Hindlimb muscle (tissue), 1 donor: ENCODE measurements around the gene AGBL2. TPM values are rescaled to one million over a fixed set of nuclear protein-coding genes. Genes with fewer than 3 reads are reported as not detected.
"Not testable (repeated sequence)": the region's sequence is repeated elsewhere in the genome, so short reads cannot be mapped to it uniquely, and the experiment has no call there.

Experiments used
- DNase-seq: peaks from one replicate; pipeline ENCODE4 v3.0.0-alpha.2; 2013
- polyA plus RNA-seq: library from polyadenylated mRNA; unstranded; fragments of 120-200 nt; gene quantifications from one replicate; pipeline ENCODE4 v1.2.1, GENCODE V29; 2013; ENCODE audit not compliant: insufficient read length

Gene AGBL2, protein sequence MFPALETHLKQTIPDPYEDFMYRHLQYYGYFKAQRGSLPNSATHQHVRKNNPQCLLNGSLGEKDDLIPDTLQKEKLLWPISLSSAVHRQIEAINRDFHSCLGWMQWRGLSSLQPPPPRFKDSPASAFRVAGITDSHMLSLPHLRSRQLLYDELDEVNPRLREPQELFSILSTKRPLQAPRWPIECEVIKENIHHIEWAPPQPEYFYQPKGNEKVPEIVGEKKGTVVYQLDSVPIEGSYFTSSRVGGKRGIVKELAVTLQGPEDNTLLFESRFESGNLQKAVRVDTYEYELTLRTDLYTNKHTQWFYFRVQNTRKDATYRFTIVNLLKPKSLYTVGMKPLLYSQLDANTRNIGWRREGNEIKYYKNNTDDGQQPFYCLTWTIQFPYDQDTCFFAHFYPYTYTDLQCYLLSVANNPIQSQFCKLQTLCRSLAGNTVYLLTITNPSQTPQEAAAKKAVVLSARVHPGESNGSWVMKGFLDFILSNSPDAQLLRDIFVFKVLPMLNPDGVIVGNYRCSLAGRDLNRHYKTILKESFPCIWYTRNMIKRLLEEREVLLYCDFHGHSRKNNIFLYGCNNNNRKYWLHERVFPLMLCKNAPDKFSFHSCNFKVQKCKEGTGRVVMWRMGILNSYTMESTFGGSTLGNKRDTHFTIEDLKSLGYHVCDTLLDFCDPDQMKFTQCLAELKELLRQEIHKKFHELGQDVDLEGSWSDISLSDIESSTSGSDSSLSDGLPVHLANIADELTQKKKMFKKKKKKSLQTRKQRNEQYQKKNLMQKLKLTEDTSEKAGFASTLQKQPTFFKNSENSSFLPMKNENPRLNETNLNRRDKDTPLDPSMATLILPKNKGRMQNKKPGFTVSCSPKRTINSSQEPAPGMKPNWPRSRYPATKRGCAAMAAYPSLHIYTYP
- 0.77 TPM for polyA plus RNA-seq

DNA sequence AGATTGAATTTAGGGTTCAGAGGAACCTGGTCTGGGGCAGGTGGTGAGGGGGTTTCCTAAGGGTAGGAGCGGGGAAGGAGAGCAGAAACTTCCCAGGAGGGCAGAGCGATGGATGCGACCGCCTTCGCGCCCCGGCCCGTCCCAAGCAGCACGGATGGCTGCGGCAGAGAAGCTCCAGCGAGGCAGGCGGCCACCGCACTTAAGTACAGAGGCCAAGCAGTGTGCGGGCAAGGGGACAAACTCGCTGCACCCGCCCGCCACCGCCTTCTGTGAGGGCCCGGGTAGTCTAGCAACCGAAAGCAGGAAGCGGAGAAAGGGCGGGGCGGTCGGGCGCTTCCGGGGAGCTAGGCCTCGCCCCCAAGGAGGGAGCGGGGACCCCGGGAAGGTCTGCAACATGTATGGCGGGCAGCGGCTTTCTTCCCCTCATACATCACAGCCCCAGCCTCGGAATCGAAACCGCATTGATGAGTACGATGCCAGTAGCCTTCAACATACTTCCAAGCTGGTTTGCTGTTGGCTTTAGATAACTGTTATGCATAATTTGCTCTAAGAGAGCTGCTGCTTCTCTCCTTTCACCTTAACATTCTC is at the start of gene AGBL2:
Gene AGBL2, minus strand, starts transcription at position 288 of the 588 bp plus-strand sequence. CDS start 719 bp downstream, outside the sequence.
- peak; percentile 71 for DNase-seq

DNA sequence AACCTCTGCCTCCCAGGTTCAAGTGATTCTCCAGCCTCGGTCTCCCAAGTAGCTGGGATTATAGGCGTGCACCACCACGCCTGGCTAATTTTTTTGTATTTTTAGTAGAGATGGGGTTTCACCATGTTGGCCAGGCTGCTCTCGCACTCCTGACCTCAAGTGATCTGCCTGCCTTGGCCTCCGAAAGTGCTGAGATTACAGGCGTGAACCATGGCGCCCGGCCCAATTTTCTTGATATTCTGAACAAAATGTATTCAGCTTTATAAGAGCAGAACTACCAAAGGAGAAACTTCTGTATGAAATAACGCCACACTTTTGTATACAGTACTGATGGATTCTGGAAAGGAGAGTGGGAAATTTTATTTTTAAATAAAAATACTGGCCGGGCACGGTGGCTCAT is 44.1 kb upstream of the AGBL2 start:
- DNase-seq, result not testable (repeated sequence)

DNA sequence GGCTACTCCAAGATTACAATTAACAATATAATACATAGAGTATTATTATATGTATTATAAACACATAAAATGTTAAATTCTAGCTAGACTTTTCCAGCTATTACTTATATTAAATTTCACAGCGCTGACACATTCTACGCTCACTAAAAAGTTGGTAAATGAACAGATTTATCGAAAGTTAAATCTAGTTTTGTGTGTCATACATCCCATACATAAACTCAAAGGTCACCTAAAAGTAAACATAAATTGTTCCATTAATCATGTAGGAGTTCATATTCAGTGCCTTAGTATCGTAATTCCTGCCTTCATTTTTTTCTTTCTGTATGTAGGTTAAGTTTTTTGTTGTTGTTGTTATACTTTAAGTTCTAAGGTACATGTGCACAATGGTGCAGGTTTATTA is 41.0 kb upstream of the AGBL2 start:
- DNase-seq, result no peak

DNA sequence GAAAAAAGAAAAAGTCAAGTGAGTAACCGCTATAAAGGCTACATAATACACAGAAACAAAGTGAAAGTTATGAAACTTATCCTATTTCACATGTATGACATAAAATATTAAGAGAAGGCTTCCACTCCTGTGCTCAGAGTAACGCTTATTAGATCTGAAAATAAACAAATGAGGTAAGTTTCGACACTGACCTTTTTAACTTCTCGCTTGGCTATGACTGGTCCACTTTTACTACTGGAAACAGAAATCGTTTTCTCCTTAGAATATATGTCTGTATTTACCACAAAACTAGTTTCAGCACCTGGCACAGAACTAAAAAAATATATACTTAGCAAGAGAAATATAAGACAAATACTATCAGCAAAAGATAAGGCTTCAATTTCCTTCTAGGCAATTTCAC is 35.6 kb upstream of the AGBL2 start:
- DNase-seq, result no peak

DNA sequence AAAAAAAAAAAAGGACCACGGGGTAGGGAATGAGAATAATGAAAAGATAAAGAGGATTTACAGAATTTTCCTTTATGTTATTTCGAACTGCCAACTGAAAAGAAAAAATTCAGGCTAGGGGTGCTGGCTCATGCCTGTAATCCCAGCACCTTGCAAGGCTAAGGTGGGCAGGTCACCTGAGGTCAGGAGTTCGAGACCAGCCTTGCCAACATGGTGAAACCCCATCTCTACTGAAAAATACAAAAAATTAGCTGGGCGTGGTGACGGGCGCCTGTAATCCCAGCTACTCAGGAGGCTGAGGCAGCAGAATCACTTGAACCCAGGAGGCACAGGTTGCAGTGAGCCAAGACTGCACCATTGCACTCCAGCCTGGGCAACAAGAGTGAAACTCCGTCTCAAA is 27.3 kb upstream of the AGBL2 start:
- not testable (repeated sequence) for DNase-seq

DNA sequence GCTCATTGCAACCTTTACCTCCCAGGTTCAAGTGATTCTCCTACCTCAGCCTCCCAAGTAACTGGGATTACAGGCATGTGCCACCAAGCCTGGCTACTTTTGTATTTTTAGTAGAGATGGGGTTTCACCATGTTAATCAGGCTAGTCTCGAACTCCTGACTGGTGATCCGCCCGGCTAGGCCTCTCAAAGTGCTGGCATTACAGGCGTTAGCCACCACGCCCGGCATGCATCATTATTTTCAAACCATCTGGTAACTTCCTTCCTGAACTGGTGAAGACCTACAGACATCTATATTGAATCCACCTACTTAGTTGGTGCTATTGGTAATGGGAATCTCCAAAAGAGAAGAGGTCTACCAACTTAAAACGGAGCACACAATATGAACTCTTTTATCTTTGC is 22.6 kb upstream of the AGBL2 start:
- DNase-seq, result not testable (repeated sequence)

DNA sequence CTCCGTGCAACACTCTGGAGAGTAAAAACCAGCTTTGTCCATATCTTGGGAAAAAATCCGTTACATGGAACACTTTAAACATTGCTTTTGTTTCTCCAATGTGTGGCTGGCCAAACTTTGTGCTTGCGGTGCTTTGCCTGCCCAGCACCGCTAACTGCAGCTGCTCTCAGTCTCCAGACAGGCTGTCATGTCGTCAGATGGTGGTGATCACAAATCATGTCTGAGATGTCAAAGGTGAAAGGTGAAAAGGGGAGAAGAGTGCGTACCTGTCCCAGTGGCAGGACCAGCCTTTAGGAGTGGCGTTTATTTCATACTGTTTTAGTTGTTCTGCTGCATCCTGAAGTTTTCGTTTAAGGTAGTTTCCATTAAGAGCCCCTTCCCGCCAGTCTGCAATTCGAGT is 17.1 kb upstream of the AGBL2 start:
- DNase-seq, result no peak

DNA sequence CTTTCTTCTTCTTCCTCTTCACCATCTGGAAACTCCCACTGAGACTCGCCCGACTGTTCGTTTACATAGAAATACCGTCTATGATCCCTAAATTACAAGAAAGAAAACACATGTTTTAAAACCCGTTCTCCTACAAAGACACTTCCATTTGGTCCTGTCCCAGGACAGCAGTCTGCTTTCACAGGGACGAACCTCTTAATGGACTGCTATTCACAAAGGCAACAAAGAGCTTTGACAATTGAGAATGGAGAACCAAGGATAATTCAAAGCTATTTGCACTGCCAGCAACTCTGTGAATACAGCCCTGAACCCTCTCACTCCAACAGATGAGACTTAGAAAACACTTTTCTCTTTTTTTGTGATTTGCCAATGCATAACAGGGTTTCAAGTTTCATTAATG is 16.3 kb upstream of the AGBL2 start:
- no peak for DNase-seq

DNA sequence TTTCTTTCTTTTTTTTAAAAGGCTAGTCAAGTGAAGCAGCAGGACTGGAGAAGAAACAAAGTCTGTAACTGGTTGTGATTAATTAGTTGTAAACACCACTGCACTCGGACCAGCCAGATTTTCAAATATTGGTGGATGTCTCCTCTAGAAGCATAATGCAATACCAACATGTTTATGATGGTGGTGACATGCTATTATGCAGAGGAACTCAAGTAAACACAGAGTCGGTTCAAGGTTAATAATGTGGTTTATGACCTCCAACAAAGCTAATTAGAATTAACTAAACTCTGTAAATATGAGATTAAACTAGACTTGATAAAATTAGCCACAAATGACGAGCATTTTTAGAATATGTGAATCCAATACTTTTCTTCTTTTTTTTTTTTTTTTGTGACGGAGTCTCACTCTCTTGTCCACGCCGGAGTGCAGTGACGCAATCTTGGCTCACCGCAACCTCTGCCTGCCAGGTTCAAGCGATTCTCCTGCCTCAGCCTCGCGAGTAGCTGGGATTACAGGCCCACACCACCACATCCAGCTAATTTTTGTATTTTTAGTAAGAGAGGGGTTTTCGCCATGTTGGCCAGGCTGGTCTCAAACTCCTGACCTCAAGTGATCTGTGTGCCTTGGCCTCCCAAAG is 11.8 kb upstream of the AGBL2 start:
- DNase-seq, result no peak

DNA sequence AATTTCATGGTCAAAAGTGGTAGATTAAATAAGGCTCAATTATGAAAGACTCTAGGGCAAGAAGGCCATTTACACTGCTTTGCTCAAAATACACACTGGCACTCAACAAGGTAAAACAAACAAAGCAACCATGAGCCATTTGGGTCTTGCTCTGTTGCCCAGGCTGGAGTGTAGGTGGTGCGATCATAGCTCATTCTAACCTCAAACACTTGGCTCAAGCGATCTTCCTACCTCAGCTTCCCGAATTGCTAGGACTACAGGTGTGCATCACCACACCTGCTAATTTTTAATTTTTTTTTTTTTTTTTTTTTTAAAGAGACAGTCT is 10.9 kb upstream of the AGBL2 start:
- no peak for DNase-seq

DNA sequence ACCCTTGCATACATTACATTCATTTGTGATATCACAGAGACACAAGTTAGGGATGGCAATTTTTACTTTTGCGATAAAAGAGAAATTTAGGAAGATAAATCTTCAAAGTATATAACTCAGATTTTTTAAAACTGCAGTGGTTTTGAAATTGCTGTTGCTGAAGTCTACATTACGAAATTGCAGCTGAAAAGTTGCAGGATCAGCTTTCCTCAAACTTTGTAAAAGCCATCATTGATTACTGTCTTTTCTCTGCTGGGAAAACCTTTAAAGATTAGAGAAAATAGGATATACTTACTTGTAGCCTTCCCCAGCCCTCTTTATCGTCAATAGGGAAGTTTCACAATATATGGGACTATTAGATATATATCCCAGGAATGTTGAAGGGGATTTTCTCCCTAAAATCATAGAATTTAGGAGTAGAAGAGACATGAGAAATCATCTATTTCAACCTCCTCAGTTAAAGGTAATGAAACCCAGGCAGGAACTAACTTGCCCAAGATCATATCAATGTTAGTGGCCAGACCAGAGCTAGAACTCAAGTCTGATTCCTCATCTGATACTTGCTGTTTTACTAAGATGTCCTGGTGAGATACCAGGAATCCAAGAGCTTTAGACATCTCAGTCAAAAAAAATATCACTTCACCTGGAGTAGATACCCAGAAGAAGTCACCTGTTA is 10.4 kb upstream of the AGBL2 start:
- DNase-seq, result no peak

DNA sequence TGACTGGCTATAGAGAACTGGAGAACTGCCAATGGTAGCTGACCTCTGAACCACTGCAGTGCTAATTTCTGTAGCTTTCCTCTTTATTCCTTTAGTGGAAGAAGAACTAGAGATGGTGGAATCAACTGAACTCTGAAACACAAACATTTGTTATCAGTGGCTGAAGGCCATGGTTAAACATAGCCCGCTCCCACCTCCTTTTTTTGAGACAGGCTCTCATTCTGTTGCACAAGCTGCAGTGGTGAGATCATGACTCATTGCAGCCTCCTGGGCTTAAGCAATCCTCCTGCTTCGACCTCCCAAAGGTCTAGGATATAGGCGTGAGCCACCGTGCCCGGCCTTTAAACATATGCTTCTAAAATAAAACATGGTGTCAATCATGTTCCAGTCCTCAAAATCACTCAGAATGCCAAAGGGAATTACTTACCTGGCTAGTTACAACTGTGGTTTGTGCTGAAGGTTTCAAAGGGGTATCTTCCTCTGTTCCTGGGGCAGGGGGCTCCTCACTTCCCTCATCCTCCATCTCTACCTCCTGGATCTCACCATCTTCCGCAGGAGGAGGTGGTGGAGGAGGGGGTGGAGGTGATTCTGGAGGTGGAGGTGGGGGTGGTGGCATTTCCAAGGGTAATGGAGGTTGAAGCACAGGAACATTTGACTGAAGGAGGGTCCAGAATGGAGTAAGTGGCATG is 9.0 kb upstream of the AGBL2 start:
- no peak for DNase-seq

DNA sequence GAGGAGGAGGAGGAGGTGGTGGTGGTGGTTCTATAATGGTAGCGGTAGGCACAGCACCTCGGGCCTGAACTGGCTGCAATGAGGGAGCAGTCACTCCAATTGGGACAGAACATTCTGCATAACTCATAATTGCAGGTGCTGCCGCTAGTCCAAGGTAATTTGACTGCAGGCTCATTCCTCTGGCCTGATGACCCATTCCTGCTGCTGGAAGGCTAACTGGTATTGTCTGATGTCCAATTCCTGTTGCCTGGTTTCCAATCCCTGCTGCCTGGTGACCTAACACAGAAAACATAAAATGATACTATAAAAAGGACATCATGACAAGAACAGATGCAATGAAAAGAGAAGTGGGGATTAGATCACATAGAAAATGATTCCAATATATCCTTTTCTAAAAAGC is 7.9 kb upstream of the AGBL2 start:
- no peak for DNase-seq

DNA sequence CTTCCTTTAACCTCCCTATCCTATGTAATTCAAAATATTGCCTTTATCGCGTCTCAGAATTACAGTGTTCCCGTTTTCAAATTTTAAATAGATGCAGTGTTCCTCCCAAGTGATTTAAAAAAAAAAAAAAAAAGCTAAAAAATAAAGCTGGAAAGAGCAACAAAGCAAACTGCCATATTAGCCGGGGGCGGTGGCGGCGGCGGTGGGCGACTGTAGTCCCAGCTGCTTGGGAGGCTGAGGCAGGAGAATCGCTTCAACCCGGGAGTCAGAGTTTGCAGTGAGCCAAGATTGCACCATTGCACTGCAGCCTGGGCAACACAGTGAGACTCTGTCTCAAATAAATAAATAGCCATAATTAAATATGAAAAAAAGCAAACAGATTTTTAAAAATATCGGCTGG is 5.5 kb upstream of the AGBL2 start:
- DNase-seq, result no peak

DNA sequence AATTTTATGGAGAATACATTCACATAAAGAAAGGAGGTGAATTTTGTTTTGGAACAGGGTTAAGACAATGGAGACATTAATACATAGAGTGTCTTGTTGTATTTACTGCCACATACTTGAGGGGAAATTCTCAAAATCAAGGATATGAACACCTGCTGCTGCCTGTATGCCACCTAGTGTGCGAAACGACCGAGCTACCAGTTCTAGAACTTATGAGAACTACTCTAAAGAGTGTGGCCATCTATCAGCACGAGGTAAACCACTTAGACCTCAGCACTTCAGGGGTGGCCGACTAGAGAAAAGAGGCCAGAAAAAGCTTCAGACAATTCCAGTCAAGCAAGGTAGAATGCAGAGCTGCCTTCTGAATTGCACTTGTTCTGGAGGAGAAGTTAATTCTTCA is 1.5 kb upstream of the AGBL2 start:
- DNase-seq, result no peak

DNA sequence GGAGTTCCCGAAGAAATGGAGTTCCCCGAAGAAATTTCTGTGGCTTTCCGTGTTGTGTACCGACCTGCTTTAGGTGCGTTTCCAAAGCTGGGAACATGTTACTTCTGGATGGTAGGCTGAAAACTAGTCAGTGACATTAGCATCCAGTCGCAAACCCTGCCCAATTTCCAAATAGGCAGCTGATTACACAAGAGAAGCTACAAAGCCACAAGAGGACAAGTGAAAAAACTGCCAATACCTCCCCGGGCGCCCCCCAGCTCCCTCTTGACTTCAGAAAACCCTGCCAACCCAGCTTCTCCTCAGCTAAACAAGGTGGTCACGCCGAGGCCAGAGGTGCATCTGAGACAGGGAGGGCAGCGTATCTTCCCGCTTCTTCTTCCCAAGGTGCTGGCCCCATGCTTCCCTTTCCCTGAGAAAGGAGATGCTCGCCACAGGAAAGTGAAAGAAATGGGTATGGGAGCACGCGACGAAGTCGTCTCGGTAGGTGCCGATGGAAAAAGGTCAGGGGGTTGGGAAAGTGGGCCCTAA is 551 bp downstream of the AGBL2 start:
- DNase-seq, result peak; percentile 23

DNA sequence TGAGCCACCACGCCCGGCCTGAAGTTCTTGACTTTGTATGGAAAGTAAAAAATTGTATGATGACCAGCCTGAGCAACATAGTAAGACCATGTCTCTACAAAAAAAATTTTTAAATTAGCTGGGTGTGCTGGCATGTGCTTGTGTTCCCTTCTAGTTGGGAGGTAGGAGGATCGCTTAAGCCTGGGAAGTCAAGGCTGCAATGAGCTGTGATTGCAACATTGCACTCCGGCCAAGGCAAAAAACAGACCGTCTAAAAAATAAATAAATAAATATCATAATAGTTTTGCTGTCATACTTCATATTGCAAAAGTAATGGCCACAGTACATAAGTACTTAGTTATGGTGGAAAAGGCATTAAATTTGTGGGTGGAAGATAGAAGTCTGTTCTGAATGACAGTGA is 3.4 kb downstream of the AGBL2 start:
- no peak for DNase-seq

DNA sequence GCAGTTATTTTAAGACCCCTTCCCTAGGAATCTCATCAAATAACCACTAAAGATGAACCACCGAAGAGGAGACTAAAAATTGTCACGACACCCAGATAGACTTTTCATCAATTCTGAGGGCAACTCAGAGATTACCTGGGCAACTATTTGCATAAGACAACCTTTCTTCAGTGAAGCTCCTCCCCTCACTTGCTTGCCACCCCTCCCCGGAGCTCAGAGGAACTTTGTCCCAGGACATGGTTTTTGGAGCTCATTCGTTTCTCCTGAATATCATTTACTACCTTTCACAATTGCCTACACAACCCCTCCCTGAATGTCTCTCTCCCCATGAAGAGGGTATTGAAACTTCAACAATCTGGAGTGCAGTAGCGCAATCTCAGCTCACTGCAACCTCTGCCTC is 3.9 kb downstream of the AGBL2 start:
- no peak for DNase-seq

DNA sequence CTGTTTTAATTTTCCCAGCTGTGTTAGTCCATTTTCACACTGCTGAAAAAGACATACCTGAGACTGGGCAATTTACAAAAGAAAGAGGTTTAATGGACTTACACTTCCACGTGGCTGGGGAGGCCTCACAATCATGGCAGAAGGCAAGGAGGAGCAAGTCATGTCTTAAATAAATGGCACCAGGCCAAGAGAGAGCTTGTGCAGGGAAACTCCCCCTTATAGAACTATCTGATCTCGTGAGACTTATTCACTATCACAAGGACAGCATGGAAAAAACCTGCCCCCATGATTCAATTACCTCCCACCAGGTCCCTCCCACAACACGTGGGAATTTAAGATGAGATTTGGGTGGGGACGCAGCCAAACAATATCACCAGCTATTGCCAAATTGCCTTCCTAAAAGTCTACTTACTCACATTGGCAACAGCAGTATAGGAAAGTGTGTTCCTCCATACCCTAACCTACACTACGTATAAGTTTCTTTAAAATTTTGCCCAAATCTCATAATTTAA is 7.8 kb downstream of the AGBL2 start:
- not testable (repeated sequence) for DNase-seq

DNA sequence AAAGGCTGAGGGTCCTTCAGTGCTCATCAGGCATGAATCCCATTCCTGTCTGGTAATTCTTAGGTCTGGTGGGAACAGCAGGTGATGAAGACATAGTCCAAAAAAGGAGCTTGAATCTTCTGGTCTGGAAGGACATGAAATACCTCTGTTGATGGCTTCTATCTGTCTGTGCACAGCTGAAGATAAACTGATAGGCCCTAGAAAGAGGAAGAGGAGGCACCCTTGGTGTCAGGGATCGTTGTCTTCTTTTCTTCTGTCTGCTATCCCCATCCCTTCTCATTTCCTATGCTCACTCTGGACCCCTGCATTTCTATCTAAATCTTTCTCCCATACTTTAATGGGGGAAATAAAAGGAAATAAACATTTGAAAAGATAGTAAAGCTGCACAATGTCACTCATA is 9.4 kb downstream of the AGBL2 start:
- DNase-seq, result no peak

DNA sequence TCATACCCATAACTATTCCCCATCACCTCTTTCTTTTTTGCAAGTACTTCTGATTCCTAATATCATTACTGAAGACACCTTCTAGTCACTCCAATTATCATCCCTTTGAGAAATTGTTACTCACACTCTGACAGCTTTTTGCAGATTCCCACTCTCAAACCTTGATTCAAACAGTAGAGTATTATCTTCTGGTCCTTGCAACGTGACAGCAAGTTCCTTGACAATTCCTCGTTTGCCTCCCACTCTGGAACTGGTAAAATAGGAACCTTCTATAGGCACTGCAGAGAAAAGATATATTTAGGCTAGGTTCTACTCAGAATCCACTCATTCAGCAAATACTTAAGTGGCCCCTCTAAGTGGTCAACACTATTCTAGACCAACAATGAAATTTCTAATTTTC is 23.2 kb downstream of the AGBL2 start:
- DNase-seq, result no peak
